Brain pericyte (primary cell): ENCODE data around the gene GAS2L1.

Experiments
- DNase-seq: peaks from one replicate; pipeline ENCODE4 v3.0.0-alpha.2; 2012; ENCODE audit warnings: low read depth, low spot score

The GAS2L1 gene

DNA sequence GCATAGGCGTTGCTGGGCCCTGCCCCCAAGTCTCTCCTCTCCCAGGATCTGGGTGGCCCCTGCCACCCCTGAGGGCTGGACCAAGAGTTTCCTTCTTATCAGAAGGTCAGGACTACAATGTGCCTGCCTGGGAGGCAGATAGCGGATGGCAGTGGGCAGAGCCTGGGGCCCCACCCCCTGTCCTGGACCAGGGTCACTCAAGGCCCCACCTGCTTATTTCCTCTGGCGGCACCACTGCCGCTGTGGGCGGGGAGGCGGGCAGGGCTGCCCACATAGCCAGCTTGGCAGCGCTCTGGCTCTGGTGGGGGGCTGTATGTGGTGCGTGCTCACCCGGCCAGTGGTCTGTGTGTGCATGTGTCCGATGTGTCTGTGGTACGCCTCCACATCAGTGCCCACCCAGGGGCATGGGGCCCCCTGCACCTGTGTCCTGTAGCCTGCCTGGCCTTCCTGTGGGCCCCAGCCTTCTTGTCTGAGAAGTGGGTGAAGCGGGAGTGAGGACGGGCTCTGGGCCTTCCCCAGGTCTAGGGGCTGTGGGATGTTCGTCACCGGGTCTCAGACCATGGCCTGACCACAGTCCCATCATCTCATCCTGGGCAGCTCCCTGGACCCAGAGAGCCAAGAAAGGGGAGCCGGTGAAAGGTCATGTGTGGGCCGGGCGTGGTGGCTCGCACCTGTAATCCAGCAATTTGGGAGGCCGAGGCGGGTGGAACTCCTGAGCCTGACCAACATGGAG is 3.0 kb downstream of the GAS2L1 start:
- DNase-seq, result no peak

DNA sequence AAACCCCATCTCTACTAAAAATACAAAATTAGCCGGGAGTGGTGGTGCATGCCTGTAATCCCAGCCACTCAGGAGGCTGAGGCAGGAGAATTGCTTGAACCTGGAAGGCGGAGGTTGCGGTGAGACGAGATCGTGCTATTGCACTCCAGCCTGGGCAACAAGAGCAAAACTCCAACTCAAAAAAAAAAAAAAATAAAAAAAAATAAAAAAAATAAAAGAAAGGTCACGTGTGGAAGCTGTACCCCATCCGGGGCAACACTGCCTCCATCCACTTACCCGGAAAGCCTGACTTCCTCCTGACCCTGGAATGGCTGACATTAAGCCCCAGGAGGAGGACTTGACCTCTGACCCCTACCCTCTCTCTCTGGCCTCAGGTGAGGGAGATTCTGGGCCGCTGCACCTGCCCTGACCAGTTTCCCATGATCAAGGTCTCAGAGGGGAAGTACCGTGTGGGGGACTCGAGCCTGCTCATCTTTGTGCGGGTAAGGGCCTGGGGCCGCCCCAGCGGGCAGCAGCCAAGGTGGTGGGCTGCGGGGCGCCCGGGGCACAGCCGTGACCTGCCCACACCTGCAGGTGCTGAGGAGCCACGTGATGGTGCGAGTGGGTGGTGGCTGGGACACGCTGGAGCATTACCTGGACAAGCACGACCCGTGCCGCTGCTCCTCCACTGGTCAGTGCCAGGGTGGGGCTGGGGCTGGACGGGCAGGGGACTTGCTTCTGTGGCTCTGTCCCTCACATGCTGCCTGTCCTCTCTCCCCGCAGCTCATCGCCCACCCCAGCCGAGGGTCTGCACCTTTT is 3.8 kb downstream of the GAS2L1 start:
- no peak for DNase-seq

GRCh38 chr22:29310863-29311339 is 4.5 kb downstream of the GAS2L1 start:
- peak; percentile 89 for DNase-seq

- no peak for DNase-seq
Measured at GRCh38 chr22:29311464-29312217, 5.2 kb downstream of the GAS2L1 start.

DNA sequence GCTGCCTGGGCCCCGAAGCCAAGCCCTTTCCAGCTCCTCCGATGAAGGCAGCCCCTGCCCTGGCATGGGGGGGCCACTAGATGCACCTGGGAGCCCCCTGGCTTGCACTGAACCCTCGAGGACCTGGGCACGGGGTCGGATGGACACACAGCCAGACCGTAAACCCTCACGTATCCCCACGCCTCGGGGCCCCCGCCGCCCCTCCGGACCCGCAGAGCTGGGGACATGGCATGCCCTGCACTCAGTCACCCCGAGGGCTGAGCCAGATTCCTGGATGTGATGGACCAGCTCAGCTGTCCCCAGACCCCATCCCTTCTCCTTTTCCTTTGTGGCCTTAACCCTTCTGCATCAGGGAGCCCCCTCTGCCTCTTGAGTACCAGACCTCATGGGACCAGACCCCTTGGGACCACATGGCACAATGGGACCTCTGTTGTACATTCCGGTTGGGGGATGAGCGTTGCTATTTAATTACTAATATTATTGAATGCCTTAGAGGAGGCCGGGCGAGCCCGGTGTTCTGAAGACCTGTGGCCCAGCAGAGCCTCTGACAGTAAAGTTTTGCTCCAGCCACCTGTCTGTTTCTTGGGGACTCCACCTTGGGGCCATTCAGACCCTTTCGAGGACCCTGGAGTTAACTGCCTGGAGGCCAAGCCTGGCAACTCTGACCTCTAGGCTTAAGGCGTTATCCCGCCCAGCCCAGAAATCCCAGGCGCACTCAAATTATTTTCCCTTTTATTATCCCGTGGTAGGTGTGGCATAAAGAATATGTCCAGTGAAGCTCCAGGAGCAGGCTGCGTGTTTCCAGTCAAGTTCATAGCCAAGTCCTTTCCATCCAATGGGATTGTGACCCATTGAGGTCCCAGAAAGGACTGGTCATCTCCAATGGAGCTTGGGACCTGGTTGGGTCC is 6.0 kb downstream of the GAS2L1 start:
- no peak for DNase-seq

DNA sequence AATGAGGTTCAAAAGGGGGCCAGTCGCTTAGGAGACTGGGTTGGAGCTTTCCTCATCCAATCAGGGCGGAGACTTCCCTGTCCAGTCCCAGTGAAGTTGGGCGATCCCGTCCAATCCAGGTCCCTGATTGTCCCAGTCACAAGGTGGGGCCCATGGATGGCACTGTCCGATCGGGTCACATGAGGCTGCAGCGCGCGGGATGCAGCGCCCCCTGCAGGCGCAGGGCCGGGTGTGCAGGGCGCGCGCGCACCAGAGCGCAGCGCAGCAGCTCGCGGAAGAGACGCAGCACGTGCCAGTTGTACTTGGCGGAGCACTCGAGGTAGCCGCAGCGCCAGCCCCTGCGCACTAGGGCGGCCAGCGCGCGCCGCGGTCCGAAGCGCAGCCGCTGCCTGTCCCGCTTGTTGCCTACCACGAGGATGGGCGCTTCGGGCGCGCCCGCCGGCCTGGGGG is 6.7 kb downstream of the GAS2L1 start:
- DNase-seq, result no peak

- DNase-seq, result no peak
Measured at GRCh38 chr22:29313576-29314466, 7.4 kb downstream of the GAS2L1 start.

DNA sequence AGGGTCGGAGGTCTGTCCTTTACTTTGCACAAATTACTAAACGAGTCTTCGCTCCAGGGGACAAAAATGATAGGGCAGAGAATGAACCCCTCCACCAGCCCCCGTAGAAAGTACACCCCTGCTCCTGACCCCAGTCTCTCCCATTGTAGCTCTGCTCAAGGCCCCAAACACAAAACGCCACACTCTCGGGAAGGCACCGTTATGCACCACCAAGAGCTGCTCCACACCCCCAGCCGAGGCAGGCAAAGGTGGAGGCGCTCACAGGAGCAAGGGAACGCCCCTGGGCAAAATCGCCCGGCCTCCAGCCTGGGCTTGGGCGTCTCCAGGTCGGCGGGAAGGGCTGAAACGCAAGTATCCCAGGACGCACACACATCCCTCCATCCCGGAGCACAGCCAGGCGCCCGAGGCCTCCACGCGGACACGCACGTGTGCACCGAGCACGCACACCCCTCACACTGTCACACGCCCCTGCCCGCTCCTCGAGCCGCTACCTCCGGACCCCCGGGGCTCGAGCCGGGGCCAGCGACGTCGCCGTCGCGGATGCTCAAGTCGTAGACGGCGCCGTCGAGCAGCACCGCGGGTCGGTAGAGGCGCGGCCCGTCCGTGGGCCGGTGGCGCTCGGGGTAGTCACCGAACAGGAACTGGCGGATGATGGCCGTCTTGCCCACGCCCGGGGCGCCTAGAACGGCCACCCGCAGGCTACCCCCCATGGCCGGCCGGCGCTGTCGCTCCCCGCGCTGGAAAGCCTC is 8.3 kb downstream of the GAS2L1 start:
- no peak for DNase-seq

DNA sequence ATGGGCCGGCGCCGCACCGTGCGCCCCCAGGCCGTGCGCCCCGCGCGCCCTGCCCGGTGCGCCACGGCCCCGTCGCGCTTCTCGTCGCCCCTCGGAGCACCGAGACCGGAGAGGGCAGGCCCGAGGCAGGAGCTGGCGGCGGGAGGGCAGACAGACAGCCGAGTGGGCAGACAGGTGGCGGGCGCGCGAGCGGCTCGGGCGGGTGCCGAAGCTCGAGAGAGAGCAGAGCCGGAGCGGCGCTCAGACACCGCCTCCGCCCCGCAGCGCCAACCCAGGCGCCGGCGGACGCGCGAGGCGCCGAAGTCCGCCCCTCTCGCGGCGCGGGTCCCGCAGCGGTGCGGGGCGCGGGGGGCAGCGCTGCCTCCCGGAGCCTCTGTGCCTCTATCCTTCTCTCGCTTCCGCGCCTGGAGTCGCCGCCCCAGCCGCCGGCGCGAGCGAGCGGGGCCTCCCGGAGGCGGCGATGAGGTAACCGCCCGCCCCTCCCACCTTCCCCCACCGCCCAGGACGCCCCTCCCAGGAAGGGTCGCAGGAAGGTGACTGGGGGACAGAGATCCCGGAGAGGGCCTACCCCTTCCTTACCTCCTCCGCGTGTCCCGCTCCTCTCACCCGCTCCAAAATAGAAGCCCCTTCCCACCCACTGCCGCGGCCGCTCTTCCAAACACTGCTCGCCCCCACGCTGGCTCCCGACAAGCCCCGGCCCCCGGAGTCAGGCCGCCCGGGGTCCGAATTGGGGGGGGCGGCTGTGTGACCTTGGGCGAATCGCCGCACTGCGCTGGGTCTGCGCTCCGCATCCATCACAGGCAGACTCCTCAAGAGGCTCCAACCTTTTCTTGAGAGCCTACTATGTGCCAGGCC is 9.1 kb downstream of the GAS2L1 start, which contains the start of gene RASL10A:
RASL10A (minus strand) TSS at position 412 of the 855 bp plus-strand sequence. CDS start 451 bp downstream, outside the sequence.
- no peak for DNase-seq

DNA sequence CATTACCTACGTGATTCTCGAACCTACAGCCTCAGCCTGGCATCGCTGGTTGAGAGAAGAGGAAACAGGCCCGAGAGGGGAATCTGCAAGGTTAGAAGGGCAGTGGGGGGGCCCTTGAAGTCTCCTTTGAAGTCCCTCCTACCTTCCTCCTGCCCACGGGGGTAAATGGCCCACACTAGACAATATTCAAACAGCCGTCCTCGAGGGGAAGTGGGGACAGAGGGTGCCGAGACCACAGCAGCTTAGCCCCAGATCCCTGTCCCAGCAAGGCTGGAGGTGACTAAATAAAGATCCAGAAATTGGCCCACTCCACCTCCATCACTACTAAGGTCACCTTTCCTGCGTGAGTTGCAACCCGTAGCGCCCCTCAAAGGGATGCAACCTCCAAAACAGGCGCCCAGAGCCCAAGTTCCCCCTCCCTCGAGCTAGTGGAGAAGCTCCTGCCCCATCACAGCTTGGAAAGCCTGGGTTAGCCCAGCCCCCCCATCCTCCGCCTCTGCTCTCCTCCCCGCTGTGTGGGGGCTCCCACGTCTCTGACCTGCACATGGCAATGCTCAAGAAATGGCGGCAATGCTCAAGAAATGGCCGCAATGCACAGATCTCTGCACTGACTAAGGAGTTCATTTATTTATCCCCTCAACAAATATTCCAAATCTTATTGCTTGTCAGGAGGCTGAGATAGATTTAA is 9.8 kb downstream of the GAS2L1 start:
- DNase-seq, result no peak

DNA sequence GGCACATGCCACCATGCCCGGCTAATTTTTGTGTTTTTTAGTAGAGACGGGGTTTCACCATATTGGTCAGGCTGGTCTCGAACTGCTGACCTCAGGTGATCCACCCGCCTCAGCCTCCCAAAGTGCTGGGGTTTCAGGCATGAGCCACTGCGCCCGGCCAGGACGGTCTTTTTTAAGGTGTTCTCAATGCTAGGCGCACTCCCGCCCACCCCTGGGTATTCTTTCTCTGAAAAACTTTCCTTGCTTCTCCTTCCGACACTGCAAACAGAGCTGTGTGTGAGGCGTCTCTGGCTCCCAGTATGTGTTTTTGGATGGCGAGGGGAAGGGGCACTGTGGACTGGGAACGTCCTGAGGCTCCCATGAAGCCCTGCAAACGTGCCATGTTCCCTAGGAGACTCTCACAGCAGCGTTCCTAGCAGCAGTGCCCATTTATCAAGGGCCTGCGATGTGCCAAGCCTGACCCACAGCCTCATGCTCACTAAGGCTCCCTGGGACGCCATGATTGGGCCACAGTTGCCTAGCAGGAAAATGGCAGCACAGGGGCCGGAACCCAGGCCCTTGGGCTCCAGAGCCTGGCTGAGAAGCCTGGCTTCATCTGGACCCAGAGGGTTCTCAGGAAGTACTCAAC is 11.5 kb downstream of the GAS2L1 start:
- DNase-seq, result no peak

DNA sequence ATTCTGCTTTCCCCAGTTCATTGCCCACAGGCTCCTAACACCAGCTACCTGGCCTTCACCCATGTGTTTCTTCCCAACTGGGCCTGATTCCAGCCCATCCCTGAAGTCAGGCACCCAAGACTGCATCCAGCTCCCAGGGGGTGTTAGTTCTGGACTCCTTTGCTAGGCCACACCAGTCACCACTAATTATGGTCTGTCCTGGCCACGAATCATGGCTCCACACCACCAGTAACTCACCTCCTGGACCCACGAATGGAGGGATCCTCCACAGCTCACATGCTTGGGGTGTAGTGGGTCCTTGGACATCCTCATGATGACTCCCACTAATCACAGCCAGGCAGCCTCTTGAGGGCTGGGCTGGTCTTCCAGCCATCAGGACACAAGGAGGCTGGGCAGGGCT is 12.6 kb downstream of the GAS2L1 start:
- no peak for DNase-seq

- DNase-seq, result no peak
Measured at GRCh38 chr22:29320546-29320945, 14.1 kb downstream of the GAS2L1 start.

GRCh38 chr22:29323641-29324040 is 17.2 kb downstream of the GAS2L1 start:
- DNase-seq, result no peak

DNA sequence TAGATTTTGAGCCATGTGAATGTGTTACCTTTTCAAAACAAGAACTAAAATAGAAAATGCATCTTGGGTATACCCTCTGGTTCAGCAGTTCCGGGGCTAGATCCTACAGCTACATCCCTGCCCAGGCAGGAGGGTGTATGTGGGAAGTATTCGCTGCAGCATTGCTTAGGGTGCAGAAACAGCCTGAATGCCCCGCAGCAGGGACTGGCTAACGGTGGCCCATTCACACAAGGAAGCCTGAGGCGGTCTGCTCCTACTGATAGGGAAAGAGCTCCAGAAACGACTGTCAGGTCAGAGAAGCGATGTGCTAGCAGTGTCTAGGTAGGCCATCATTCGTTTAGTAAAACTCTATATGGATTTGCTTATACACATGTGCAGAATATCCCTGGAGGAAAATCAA is 18.9 kb downstream of the GAS2L1 start:
- DNase-seq, result no peak

DNA sequence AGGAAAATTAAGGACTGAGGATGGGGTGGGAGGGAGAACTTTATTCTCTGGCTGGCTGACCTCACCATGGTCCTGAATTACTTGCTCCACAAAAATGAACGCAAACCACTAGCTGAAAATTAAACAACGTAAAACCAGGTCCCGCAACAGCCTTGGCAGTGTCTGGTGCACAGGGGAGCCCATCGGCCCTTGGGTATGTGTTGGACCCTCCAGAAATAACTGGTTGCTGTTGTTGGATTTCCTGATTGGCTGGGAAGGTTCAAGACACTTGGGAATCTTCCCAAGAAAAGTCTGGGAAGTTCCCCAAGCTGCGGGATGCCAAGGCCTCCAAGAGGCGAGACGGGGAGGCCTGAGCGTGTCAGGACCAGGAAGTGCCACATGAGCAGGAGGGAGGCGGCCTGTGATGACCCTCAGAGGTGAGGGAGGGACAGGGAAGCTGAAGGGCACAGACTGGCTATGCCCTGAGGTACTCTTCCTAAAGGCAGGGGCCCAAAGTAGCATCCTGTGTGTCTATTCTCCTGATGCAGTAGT is 19.4 kb downstream of the GAS2L1 start:
- DNase-seq, result no peak

GRCh38 chr22:29326481-29326880 is 20.0 kb downstream of the GAS2L1 start:
- no peak for DNase-seq
